HepG2 (cell line): Measurements from ENCODE around the gene HARBI1. TPM values are rescaled to one million over a fixed set of nuclear protein-coding genes. Genes with fewer than 3 reads are reported as not detected.

Experiments used
- ATAC-seq: fragments of 200-7000 bp; cut with Tn5 transposase; 3 replicates; pipeline ENCODE4 v1.9.1; 2020; ENCODE audit warnings: mild to moderate bottlenecking, moderate library complexity
- BruUV-seq: library from RNA; stranded (reverse); fragments of 400-500 nt; replicated peaks from 2 replicates; lab custom pipeline; 2021; lab: Mats Ljungman, UMichigan
- CTCF ChIA-PET: fragments of 300-600 bp; formaldehyde crosslinking; extraction: SDS; loops from one replicate; lab custom pipeline; 2021; ENCODE audit warnings: low total read pairs, inconsistent platforms, low intra/inter-chr PET ratio; lab: Yijun Ruan, JAX
- POLR2A ChIA-PET: fragments of 350-600 bp; sonication (Branson Sonifier 250); formaldehyde crosslinking; loops from one replicate; lab custom pipeline; 2020; ENCODE audit warnings: antibody characterized with exemption, inconsistent platforms; lab: Yijun Ruan, JAX
- DNase-seq: peaks from one replicate; pipeline ENCODE4 v3.0.0-alpha.2; 2015; ENCODE audit warnings: low spot score
- FAIRE-seq: peaks from 3 replicates; lab custom pipeline; 2011; peaks lifted over from hg19 to GRCh38; lab: Jason Lieb, UNC
- H2AFZ ChIP-seq: one replicate; pipeline ENCODE4 v1.6.1; 2011; ENCODE audit warnings: low read length, inconsistent platforms
- H3K27ac ChIP-seq: fragments of 300-600 bp; 3 replicates; pipeline ENCODE4 v1.8.0; 2011; ENCODE audit warnings: mixed run types, mild to moderate bottlenecking, mixed read lengths, low read length, inconsistent platforms; ENCODE audit not compliant: insufficient read depth; ENCODE audit errors: extremely low read length
- H3K27me3 ChIP-seq, 2 experiments: fragments of 200-600 bp in 1 of 2; 2 replicates in 1 of 2; 3 replicates in 1 of 2; pipeline versions ENCODE4 v1.6.0 to v1.8.0; 2011; ENCODE audit warnings: low read length in 2 of 2, mild to moderate bottlenecking in 2 of 2, moderate library complexity in 2 of 2, inconsistent platforms in 1 of 2; ENCODE audit not compliant: insufficient read depth in 2 of 2, control insufficient read depth in 1 of 2
- H3K36me3 ChIP-seq, 2 experiments: fragments of 200-600 bp in 1 of 2; replicated peaks in 1 of 2; 2 replicates in 1 of 2; 3 replicates in 1 of 2; pipeline versions ENCODE4 v1.5.1 to v1.8.0; 2011; ENCODE audit warnings: low read length in 2 of 2, inconsistent platforms in 1 of 2; ENCODE audit not compliant: insufficient read depth in 2 of 2, control insufficient read depth in 1 of 2
- H3K4me1 ChIP-seq: 2 replicates; pipeline ENCODE4 v1.5.1; 2012; ENCODE audit warnings: low read length, inconsistent platforms; ENCODE audit not compliant: insufficient read depth
- H3K4me2 ChIP-seq: 2 replicates; pipeline ENCODE4 v1.6.0; 2011; ENCODE audit warnings: low read depth, low read length, inconsistent platforms
- H3K4me3 ChIP-seq, 3 experiments: fragments of 200-600 bp in 1 of 3; sonication (generic), shearing (Covaris generic) in 1 of 3; replicated peaks in 1 of 3; 2 replicates each; pipeline ENCODE4 v1.5.1; 2011 to 2016; ENCODE audit warnings: low read length in 3 of 3, inconsistent platforms in 2 of 3, low read depth in 2 of 3, mild to moderate bottlenecking in 2 of 3, control low read depth in 1 of 3, mixed read lengths in 1 of 3; ENCODE audit not compliant: insufficient read depth in 1 of 3
- H3K79me2 ChIP-seq: one replicate; pipeline ENCODE4 v1.6.1; 2011; ENCODE audit warnings: low read length, inconsistent platforms; ENCODE audit not compliant: insufficient read depth
- H3K9ac ChIP-seq: 2 replicates; pipeline ENCODE4 v1.6.0; 2011; ENCODE audit warnings: mild to moderate bottlenecking, low read depth, low read length, inconsistent platforms; ENCODE audit not compliant: insufficient read depth
- H3K9me3 ChIP-seq: 2 replicates; pipeline ENCODE4 v1.5.1; 2012; ENCODE audit warnings: mild to moderate bottlenecking, low read length
- H4K20me1 ChIP-seq: 2 replicates; pipeline ENCODE4 v1.6.0; 2011; ENCODE audit warnings: inconsistent platforms, mild to moderate bottlenecking, low read length, moderate library complexity; ENCODE audit not compliant: insufficient read depth
- ADNP ChIP-seq: sonication (generic); formaldehyde crosslinking; IDR thresholded peaks from 2 replicates; pipeline ENCODE4 v1.4.0; 2020; ENCODE audit warnings: missing genetic modification reagents
- CCAR2 ChIP-seq: fragments of 200-400 bp; formaldehyde crosslinking; optimal IDR thresholded peaks from 2 replicates; pipeline ENCODE3; 2018; ENCODE audit warnings: low read depth, mild to moderate bottlenecking, low read length, moderate library complexity
- ERF ChIP-seq: IDR thresholded peaks from 2 replicates; pipeline ENCODE4 v1.6.1; 2018; ENCODE audit warnings: missing biosample characterization, missing genetic modification reagents
- RFX1 ChIP-seq: fragments of 450-650 bp; IDR thresholded peaks from 2 replicates; pipeline ENCODE4 v1.6.1; 2017
- ZFP37 ChIP-seq: sonication (generic); formaldehyde crosslinking; IDR thresholded peaks from 2 replicates; pipeline ENCODE4 v1.4.0; 2020; ENCODE audit warnings: missing genetic modification reagents, borderline replicate concordance
- WGBS: methylation state at CpG from one replicate; pipeline ENCODE4 v1.1.6; 2017; ENCODE audit warnings: low lambda C conversion rate; 5-methylcytosine and 5-hydroxymethylcytosine counted together
- in situ Hi-C: cut with HindIII; loops from 2 replicates; pipeline ENCODE4 v1.10.0; 2017; ENCODE audit warnings: low pct_unique_long_range_greater_than_20kb; ENCODE audit not compliant: extremely low pct_ligation_motif_present
- intact Hi-C: fragments of 100-400 bp; cut with micrococcal nuclease; formaldehyde crosslinking; loops from one replicate; pipeline ENCODE4 v1.10.0; 2022; ENCODE audit not compliant: unreplicated experiment
- polyA plus RNA-seq, 8 experiments: library from polyadenylated mRNA; depleted of rRNA in 3 of 8; stranded (reverse) in 7 of 8; unstranded in 1 of 8; fragments of >200 nt; fragmentation: Illumina TruSeq in 4 of 8; extraction: Trizol in 4 of 8; gene quantifications; 2 replicates each; pipeline versions ENCODE4 v1.2.1 to v1.2.3, GENCODE V29; 2011 to 2016; ENCODE audit warnings: low read depth in 4 of 8, missing spikeins in 1 of 8, mixed read lengths in 1 of 8; ENCODE audit not compliant: insufficient read depth in 1 of 8
- total RNA-seq, 5 experiments: library from RNA; depleted of rRNA; stranded (reverse); fragments of >200 nt; fragmentation: Illumina TruSeq; extraction: Trizol; gene quantifications; 2 replicates each; pipeline ENCODE4 v1.2.3, GENCODE V29; 2016; ENCODE audit warnings: low read depth in 1 of 5
- TF ChIP-seq, protein P1 (sequence below): sonication (generic); formaldehyde crosslinking; conservative IDR thresholded peaks from 2 replicates; pipeline ENCODE4 v1.4.0; 2020; ENCODE audit warnings: missing genetic modification reagents
- TF ChIP-seq, protein P2 (sequence below): IDR thresholded peaks from 2 replicates; pipeline ENCODE4 v1.6.1; 2016; ENCODE audit warnings: low read depth

HARBI1 gene
- total and polyA plus RNA-seq, 2 of the 13 experiments (the other 11 are each of a cell fraction or from before 2014, with no cell fraction given), result 2.5 to 4.8 TPM

- ChIA-PET CTCF (no interaction called here), POLR2A (no interaction called here)
- Histone ChIP-seq H3K27me3 (no peaks in the 10 kb centered on the region), H3K4me3 (no peak overlapping the region), H3K79me2 (no peaks in the 10 kb centered on the region), H3K36me3 (peaks cover 37 to 88% of the 10 kb centered on the region in 2 experiments), H3K9me3 (no peaks in the 10 kb centered on the region), H3K27ac (no peak overlapping the region), H2AFZ (no peak overlapping the region), H3K4me1 (no peaks in the 10 kb centered on the region), H3K9ac (no peak overlapping the region), H3K4me2 (no peak overlapping the region), H4K20me1 (no peaks in the 10 kb centered on the region)
- intact Hi-C loops, result no loop called here
- WGBS, result 93% methylated on average over 4 of the region's 4 CpGs
- no peak for TF ChIP-seq ERF (CRISPR knock-in tag)
- TF ChIP-seq, protein P1, sequence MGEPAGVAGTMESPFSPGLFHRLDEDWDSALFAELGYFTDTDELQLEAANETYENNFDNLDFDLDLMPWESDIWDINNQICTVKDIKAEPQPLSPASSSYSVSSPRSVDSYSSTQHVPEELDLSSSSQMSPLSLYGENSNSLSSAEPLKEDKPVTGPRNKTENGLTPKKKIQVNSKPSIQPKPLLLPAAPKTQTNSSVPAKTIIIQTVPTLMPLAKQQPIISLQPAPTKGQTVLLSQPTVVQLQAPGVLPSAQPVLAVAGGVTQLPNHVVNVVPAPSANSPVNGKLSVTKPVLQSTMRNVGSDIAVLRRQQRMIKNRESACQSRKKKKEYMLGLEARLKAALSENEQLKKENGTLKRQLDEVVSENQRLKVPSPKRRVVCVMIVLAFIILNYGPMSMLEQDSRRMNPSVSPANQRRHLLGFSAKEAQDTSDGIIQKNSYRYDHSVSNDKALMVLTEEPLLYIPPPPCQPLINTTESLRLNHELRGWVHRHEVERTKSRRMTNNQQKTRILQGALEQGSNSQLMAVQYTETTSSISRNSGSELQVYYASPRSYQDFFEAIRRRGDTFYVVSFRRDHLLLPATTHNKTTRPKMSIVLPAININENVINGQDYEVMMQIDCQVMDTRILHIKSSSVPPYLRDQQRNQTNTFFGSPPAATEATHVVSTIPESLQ (CRISPR knock-in tag), result no peak
- TF ChIP-seq CCAR2, result no peak
- no peak for TF ChIP-seq RFX1
- no peak for TF ChIP-seq ADNP (CRISPR knock-in tag)
- TF ChIP-seq, protein P2, sequence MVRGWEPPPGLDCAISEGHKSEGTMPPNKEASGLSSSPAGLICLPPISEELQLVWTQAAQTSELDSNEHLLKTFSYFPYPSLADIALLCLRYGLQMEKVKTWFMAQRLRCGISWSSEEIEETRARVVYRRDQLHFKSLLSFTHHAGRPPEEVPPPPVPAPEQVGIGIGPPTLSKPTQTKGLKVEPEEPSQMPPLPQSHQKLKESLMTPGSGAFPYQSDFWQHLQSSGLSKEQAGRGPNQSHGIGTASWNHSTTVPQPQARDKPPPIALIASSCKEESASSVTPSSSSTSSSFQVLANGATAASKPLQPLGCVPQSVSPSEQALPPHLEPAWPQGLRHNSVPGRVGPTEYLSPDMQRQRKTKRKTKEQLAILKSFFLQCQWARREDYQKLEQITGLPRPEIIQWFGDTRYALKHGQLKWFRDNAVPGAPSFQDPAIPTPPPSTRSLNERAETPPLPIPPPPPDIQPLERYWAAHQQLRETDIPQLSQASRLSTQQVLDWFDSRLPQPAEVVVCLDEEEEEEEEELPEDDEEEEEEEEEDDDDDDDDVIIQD (CRISPR knock-in tag), result no peak
- TF ChIP-seq ZFP37 (CRISPR knock-in tag), result no peak
- DNase-seq, result no peak
- no peak for FAIRE-seq
- no peak for ATAC-seq
- in situ Hi-C loops, result no loop called here
- BruUV-seq, result no TSS peak
Measured at GRCh38 chr11:46663277-46663940, 46.4 kb upstream of the HARBI1 start.
